ENCODE data around the gene ASTN2. TPM values are rescaled to one million over a fixed set of nuclear protein-coding genes. Genes with fewer than 3 reads are reported as not detected.

The ASTN2 gene
- total RNA-seq, 1 donor: 3.1 TPM

DNA sequence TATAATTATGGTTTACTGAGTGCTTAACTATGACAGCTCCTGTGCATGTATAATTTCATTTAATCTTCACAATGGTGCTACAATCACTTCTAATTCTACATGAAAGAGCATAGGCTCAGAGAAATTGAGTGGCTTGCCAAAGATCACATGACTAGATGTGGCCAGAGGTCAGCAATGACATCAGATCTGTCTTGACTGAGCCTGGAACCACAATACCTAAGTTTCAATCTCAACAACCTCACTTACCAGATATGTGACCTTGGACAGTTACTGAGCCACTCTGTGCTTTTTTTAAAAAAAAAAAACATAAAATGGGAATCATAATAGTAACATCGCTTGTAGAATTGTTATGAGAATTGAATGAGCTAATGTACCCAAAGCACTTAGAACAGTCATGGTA, 597.1 kb downstream of the ASTN2 start:
- H3K27me3 ChIP-seq (ENCODE audit: insufficient read depth, low read length): no peaks in the 10 kb centered on the region

DNA sequence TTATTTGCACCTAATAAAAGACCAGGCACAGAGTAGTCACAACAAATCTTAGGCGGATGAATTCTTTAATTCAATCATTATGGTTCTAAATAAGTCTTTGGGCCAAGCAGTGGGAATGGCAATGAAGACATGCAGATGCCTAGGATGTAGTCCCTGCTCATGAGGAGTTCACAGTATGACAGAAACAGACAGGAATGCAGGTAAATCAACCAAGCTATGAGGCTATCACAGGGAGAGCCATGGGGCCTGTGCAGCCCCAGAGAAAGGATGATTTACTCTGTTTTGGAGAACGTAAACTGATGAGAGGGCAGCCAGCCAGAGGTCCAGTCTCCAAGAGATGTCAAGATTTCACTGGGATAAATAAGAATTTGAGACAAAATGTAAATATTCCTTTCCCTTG, 598.4 kb downstream of the ASTN2 start:
- Histone ChIP-seq H3K9me3 (ENCODE audit: low read depth, low read length) (no peaks in the 10 kb centered on the region), H3K4me1 (ENCODE audit: insufficient read depth, low read length) (no peaks in the 10 kb centered on the region), H3K4me3 (ENCODE audit: low read length) (no peak overlapping the region), H3K27me3 (ENCODE audit: insufficient read depth, low read length) (no peaks in the 10 kb centered on the region)

More for the DNA sequence above, 597.1 kb downstream of the ASTN2 start:
- Histone ChIP-seq H3K4me3 (ENCODE audit: low read length) (no peak overlapping the region), H3K9me3 (ENCODE audit: low read depth, low read length) (no peaks in the 10 kb centered on the region), H3K4me1 (ENCODE audit: insufficient read depth, low read length) (no peaks in the 10 kb centered on the region)

DNA sequence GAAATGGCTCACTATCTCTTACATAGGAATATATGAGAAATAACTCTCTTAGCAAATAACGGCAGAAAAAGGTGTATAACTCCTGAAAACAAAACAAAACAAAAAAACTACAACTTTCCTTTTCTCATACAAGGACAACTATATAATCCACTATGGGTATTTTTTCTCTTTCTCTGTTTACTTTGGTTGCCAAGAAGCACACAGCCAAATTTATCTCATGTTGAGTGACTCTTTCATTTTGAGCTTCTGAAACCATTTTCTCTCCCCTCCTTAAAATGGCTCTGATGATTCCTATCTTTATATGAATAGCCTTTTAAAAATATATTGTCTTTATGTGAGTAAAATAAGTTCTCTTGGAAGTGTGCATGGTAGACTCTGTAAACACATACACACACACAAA, 599.0 kb downstream of the ASTN2 start:
- H3K4me3 ChIP-seq (ENCODE audit: low read length): no peak overlapping the region
- no peaks in the 10 kb centered on the region for H3K27me3 ChIP-seq (ENCODE audit: insufficient read depth, low read length)
- no peaks in the 10 kb centered on the region for H3K9me3 ChIP-seq (ENCODE audit: low read depth, low read length)
- no peaks in the 10 kb centered on the region for H3K4me1 ChIP-seq (ENCODE audit: insufficient read depth, low read length)

DNA sequence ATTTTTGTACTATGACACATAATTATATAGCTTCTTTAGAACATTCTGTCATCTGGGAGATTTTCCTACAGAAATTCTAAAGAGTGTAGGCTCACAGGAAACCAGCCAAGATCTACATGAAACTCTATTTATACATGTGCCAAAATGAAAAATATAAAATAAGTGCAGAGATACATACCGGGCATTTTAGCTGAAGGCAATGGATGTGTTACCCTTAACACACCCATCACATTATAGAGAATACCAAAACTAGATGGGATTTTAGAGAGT, 601.9 kb downstream of the ASTN2 start:
- no peaks in the 10 kb centered on the region for H3K27me3 ChIP-seq (ENCODE audit: insufficient read depth, low read length)
- no peak overlapping the region for H3K4me3 ChIP-seq (ENCODE audit: low read length)
- no peaks in the 10 kb centered on the region for H3K9me3 ChIP-seq (ENCODE audit: low read depth, low read length)
- no peaks in the 10 kb centered on the region for H3K4me1 ChIP-seq (ENCODE audit: insufficient read depth, low read length)

DNA sequence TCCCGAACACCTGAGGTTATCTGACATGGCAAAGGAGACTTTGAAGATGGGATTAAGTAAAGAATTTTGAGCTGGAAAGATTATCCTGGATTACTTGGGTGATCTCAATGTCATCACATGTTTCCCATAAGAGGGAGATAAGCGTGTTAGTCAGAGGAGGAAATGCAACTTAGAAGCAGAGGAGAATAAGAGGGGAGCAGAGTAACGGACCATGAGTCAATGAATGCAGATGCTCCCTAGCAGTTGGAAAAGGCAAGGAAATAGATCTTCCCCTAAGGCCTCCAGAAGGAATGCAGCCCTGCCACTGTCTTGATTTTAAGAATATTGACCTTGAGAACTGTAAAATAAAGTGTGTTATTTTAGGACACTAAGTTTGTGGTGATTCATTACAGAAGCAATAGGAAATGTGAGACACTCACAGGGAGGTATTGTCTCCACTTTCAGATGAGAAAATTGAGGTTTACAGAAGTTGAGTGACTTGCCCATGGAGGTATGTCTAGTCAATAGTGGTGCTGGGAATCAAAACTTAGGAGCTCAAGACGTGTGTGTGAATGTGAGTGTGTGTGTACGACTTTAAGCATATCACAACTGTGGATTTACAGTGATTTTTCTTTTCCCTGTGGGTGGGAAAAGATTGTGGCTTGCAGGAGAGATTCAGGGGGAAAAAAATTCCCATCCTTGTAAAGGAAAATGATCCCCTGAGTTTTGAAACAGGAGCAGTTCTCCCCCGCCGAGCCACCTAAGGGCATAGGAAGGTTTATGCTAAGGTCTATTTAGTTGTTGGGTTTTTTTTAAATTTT, 602.4 kb downstream of the ASTN2 start:
- Histone ChIP-seq H3K9me3 (ENCODE audit: low read depth, low read length) (no peaks in the 10 kb centered on the region), H3K27me3 (ENCODE audit: insufficient read depth, low read length) (no peaks in the 10 kb centered on the region), H3K4me1 (ENCODE audit: insufficient read depth, low read length) (no peaks in the 10 kb centered on the region), H3K4me3 (ENCODE audit: low read length) (no peak overlapping the region)

DNA sequence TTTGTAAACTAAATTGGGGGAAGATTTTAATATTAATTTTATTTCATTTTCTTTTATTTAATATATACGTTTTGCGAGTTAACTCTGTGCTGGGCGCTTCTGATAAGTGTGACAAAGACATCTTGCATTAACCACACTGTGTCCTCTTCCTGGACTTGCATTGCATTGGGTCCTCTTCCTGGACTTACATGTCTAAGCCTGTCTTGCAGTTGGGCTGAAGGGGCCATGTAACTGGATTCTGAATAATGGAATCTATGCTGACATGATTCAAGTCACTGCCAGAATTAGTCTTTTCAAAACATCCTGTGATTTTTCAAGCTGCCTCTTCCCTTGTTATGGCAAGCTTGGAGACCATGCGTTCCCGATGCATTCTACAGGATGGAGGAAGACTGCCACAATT, 605.2 kb downstream of the ASTN2 start:
- no peak overlapping the region for H3K4me3 ChIP-seq (ENCODE audit: low read length)
- no peaks in the 10 kb centered on the region for H3K4me1 ChIP-seq (ENCODE audit: insufficient read depth, low read length)
- H3K9me3 ChIP-seq (ENCODE audit: low read depth, low read length): no peaks in the 10 kb centered on the region
- H3K27me3 ChIP-seq (ENCODE audit: insufficient read depth, low read length): no peaks in the 10 kb centered on the region

DNA sequence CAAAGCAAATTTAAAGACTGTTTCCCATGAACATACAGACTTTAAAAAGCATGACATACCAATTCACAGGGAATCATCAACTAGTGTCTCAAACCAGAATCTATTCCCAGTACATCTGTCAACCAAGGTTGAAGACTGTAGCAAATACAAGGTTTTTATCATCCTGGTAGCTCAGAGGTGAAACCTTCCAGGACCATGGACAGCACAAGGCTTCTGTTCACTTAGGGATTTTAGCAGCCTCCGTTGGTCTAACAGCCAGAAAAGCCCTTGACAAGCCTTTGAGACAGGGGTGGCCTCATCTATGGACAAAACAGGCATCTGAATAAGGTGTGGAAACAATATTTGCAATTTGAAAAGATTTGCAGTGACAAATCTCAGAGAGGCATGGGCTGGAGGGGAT, 608.8 kb downstream of the ASTN2 start:
- H3K4me1 ChIP-seq (ENCODE audit: insufficient read depth, low read length): no peaks in the 10 kb centered on the region
- H3K4me3 ChIP-seq (ENCODE audit: low read length): no peak overlapping the region
- no peaks in the 10 kb centered on the region for H3K9me3 ChIP-seq (ENCODE audit: low read depth, low read length)
- no peaks in the 10 kb centered on the region for H3K27me3 ChIP-seq (ENCODE audit: insufficient read depth, low read length)

DNA sequence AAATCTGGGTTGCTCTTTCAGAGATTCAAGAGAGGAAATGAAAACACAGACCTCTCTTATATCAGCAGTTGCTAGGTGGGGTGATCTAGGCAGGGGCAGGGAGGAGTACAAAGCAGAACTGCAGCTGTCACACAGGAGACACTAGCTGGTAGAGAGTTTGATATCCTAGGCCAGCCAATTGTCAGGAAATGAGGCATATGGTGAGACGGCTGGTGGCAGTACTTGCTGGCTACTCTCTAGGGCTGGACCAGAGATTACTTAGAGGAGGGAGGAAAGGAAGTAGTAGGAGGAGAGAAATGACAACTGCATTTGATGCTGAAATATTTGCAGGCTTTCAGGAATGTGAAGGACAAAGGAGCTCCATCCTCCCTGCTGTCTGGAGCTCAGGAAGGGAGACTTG, 614.0 kb downstream of the ASTN2 start:
- H3K4me3 ChIP-seq (ENCODE audit: low read length): no peak overlapping the region
- H3K27me3 ChIP-seq (ENCODE audit: insufficient read depth, low read length): no peaks in the 10 kb centered on the region
- no peaks in the 10 kb centered on the region for H3K9me3 ChIP-seq (ENCODE audit: low read depth, low read length)
- H3K4me1 ChIP-seq (ENCODE audit: insufficient read depth, low read length): no peaks in the 10 kb centered on the region

DNA sequence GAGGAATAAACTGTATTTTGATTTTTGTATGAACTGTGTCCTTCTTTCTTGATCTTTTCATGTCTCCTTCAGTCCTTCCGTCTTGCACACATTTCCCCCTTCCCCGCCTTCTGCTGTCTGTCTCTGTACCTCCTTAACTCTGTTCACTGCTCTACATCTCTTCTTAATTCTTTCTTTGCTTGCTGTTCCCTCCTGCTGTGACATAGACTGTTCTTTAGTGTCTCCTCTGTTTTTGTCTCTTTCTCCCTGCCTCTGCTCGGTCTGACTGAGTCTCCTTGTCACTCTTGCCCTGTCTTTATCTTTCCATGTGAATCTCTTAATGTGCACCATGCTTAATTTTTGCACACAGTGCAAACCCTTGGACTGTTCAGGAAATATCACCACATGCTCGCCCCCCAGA, 614.8 kb downstream of the ASTN2 start:
- Histone ChIP-seq H3K4me1 (ENCODE audit: insufficient read depth, low read length) (no peaks in the 10 kb centered on the region), H3K4me3 (ENCODE audit: low read length) (no peak overlapping the region), H3K27me3 (ENCODE audit: insufficient read depth, low read length) (no peaks in the 10 kb centered on the region), H3K9me3 (ENCODE audit: low read depth, low read length) (no peaks in the 10 kb centered on the region)

DNA sequence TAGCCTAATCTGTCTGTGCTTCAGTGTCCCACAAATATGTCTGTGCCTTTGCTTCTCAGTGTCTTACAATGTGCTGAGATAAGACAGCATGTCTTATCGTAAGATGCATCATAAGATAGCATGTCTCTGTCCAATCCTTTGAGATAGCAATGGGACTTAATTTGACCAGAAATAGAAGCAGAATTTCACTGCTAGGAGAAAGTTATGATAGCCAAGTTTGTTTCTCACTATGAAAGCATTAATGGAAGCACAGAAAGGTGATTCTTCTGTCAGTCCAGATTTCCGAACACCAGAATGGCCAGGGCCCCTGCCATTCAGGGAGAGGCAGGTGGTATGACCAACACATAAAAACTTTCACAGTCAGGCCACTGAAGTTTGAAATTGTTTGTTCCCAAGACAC, 616.3 kb downstream of the ASTN2 start:
- no peaks in the 10 kb centered on the region for H3K4me1 ChIP-seq (ENCODE audit: insufficient read depth, low read length)
- H3K4me3 ChIP-seq (ENCODE audit: low read length): no peak overlapping the region
- H3K9me3 ChIP-seq (ENCODE audit: low read depth, low read length): no peaks in the 10 kb centered on the region
- H3K27me3 ChIP-seq (ENCODE audit: insufficient read depth, low read length): no peaks in the 10 kb centered on the region

DNA sequence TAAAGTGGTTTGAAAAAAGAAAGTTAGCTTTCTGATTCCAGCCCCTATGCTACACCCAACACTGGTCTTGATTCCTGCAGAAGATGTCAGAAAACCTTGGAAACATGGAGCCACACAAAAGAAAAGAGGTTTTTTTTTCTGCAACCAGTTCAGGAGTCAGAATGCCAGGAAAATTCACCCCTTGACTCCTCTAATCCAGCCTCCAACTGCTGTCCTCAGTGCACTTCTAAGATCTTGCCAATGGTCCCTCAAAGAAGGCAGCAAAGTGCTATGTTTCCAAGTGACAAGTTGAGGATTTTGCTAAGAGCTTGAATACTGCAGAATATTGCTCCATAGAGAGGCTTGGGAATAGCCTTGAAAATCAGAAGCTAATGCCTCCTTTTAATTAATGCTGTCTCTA, 617.6 kb downstream of the ASTN2 start:
- H3K4me3 ChIP-seq (ENCODE audit: low read length): no peak overlapping the region
- no peaks in the 10 kb centered on the region for H3K9me3 ChIP-seq (ENCODE audit: low read depth, low read length)
- H3K27me3 ChIP-seq (ENCODE audit: insufficient read depth, low read length): no peaks in the 10 kb centered on the region
- no peaks in the 10 kb centered on the region for H3K4me1 ChIP-seq (ENCODE audit: insufficient read depth, low read length)

DNA sequence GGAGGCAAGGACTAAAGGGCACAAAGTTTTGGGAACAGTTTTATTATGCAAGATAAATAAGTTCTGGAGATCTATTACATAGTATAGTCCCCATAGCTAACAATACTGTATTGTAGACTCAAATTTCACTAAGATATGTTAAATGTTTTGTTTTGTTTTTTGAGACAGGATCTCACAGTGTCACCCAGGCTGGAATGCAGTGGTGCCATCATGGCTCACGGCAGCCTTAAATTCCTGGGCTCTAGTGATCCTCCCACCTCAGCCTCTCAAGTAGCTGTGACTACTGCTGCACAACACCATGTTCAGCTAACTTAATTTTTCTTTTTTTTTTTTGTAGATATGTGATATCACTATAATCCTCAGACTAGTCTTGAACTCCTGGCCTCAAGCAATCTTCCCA, 618.2 kb downstream of the ASTN2 start:
- Histone ChIP-seq H3K4me3 (ENCODE audit: low read length) (no peak overlapping the region), H3K9me3 (ENCODE audit: low read depth, low read length) (no peaks in the 10 kb centered on the region), H3K4me1 (ENCODE audit: insufficient read depth, low read length) (no peaks in the 10 kb centered on the region), H3K27me3 (ENCODE audit: insufficient read depth, low read length) (no peaks in the 10 kb centered on the region)

DNA sequence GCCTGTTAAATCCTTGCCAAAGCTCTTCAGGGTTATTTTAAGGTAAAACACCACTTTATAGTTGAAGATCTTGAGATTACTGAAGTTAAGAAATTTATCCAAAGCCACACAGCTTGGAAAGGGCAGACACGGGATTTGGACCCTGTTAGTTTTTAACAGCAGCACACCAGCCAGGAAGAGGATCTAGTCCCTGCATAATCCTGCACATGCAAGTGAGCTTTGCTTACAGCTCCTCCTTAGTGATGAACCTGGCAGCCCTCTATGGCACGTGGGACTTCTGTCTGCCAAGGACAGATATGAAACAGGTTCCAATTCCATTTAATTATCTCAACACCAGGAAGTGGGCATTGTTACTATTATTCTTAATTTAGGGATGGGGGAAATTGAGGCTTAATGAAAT, 619.0 kb downstream of the ASTN2 start:
- H3K4me1 ChIP-seq (ENCODE audit: insufficient read depth, low read length): no peaks in the 10 kb centered on the region
- no peaks in the 10 kb centered on the region for H3K27me3 ChIP-seq (ENCODE audit: insufficient read depth, low read length)
- H3K4me3 ChIP-seq (ENCODE audit: low read length): no peak overlapping the region
- H3K9me3 ChIP-seq (ENCODE audit: low read depth, low read length): no peaks in the 10 kb centered on the region

DNA sequence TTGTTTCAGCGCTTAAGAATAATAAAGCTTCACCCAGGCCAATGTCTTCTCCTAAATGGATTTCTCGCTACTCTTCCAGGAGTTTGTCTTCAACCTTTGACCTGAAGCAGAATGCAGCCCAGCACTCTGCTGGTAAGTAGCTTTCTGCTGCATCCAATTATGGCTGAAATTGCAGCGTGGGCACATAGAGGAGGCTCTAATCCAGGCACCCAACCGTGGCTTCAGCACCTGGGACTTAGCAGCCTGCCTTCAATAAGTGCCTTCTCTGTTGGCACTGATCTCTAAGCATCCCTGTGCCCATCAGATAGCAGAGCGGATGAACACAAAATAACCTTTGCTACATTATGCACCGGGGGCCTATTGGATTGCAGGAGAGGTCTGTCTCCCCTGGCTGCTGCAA, 622.6 kb downstream of the ASTN2 start:
- Histone ChIP-seq H3K27me3 (ENCODE audit: insufficient read depth, low read length) (no peaks in the 10 kb centered on the region), H3K9me3 (ENCODE audit: low read depth, low read length) (no peaks in the 10 kb centered on the region), H3K4me1 (ENCODE audit: insufficient read depth, low read length) (no peaks in the 10 kb centered on the region), H3K4me3 (ENCODE audit: low read length) (no peak overlapping the region)

DNA sequence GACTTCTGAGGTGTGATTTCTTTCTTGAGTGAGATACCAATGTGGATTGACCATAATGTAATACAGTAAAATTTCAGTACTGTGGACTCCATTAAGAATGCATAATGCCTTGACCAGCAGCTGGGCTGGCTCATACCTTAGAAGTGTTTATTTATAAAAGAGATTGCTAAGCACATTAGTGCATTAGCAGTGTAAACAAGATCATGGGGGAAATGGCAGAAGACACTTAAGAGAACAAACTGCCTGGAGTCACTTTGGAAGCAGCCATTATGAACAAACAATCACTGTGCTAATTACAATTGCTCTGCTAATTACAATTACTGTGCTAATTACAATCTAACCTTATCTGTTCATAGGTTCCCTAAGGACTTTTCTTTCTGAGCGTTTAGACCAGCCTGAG, 623.5 kb downstream of the ASTN2 start:
- no peaks in the 10 kb centered on the region for H3K4me1 ChIP-seq (ENCODE audit: insufficient read depth, low read length)
- no peak overlapping the region for H3K4me3 ChIP-seq (ENCODE audit: low read length)
- no peaks in the 10 kb centered on the region for H3K9me3 ChIP-seq (ENCODE audit: low read depth, low read length)

DNA sequence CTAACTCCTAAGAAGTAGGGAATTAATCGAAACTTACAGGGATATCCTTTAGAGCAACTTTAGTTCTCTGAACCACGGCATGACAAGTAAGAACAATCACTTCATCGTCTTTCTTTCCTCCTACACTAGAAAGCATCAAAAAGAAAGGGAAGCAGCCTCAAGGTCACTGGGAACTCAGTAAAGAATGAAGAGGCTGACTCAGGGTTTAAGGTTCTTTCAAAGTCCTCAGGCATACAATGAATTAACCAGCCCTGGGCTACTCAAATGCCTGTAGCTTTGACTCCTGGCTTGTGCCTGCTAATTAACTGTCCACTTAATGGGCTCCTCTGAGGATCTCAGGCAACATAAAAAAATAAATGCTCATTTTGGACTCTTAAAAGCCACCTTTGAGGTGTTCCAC, 625.8 kb downstream of the ASTN2 start:
- Histone ChIP-seq H3K4me3 (ENCODE audit: low read length) (no peak overlapping the region), H3K4me1 (ENCODE audit: insufficient read depth, low read length) (no peaks in the 10 kb centered on the region)

More for the DNA sequence above, 623.5 kb downstream of the ASTN2 start:
- no peaks in the 10 kb centered on the region for H3K27me3 ChIP-seq (ENCODE audit: insufficient read depth, low read length)

More for the DNA sequence above, 625.8 kb downstream of the ASTN2 start:
- Histone ChIP-seq H3K27me3 (ENCODE audit: insufficient read depth, low read length) (no peaks in the 10 kb centered on the region), H3K9me3 (ENCODE audit: low read depth, low read length) (no peaks in the 10 kb centered on the region)

Measured in mononuclear cell (primary cell).